Activated T-helper 17 cell treated with anti-CD3 and anti-CD28 coated beads, Interleukin-2, amount 50 U/mL, for 72 hours (primary cell): ENCODE measurements around the gene PKP2. TPM values are rescaled to one million over a fixed set of nuclear protein-coding genes. Genes with fewer than 3 reads are reported as not detected.

Experiments used
- ATAC-seq: fragments of 150-1000 bp; cut with Tn5 transposase; replicated peaks from 2 replicates; pipeline ENCODE4 v1.10.0; 2021; ENCODE audit warnings: mild to moderate bottlenecking, moderate library complexity
- H3K27ac Mint-ChIP-seq: one replicate; pipeline ENCODE4 v1.8.0; 2022; ENCODE audit warnings: mixed read lengths
- H3K27me3 Mint-ChIP-seq: one replicate; pipeline ENCODE4 v1.8.0; 2022; ENCODE audit warnings: mixed read lengths
- H3K36me3 Mint-ChIP-seq: one replicate; pipeline ENCODE4 v1.8.0; 2022; ENCODE audit warnings: low read depth, mild to moderate bottlenecking, mixed read lengths
- H3K4me1 Mint-ChIP-seq: one replicate; pipeline ENCODE4 v1.8.0; 2022; ENCODE audit warnings: mixed read lengths
- H3K4me3 Mint-ChIP-seq: one replicate; pipeline ENCODE4 v1.8.0; 2022; ENCODE audit warnings: mild to moderate bottlenecking, mixed read lengths
- H3K9me3 Mint-ChIP-seq: one replicate; pipeline ENCODE4 v1.8.0; 2022; ENCODE audit warnings: mixed read lengths
- total RNA-seq, 2 donors: library from RNA; stranded (reverse); gene quantifications; one replicate each; pipeline ENCODE4 v1.2.3, GENCODE V29; 2022

PKP2 gene
- total RNA-seq, 2 donors from 2014 or later = not detected

DNA sequence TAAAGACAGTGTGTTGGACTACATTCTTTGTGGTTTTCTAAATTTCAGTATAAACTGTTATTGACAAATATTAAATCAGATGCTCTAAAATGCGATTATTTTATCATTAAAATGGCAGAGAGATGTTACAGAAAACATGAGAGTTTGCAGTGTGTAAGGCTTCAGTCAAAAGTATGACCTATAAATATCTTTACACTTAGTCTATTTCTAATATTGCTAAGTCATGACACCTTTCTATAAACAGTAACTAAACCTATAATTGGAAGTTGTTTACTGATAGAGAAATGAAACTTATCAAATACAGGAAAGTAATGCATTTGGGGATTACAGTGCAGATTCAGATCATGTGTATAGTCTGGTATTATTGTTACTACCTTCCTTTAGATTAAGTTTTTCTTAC, 72.0 kb downstream of the PKP2 start:
- Mint-ChIP-seq H3K4me1 (no peaks in the 10 kb centered on the region), H3K4me3 (no peak overlapping the region), H3K27ac (no peak overlapping the region), H3K9me3 (no peaks in the 10 kb centered on the region), H3K27me3 (peaks cover 8% of the 10 kb centered on the region), H3K36me3 (no peaks in the 10 kb centered on the region)
- ATAC-seq = no peak

DNA sequence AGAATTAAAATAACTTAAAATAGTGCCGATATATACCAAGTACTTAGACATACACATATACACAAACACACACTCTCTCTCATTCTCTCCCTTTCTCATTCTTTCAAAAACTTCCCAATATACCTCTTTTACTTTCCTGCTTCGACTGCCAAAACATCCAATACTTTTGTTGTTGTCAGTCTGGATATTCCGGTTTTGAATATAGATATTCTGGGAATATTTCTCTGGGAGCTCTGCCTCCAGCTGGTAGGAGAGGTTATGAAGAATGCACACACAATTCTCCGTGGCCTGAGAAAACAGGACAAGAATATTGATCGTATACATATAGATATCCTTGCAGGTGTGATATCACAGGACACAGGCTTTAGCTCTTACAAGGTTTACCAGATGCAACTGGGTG, 74.2 kb downstream of the PKP2 start:
- Mint-ChIP-seq H3K9me3 (no peaks in the 10 kb centered on the region), H3K36me3 (no peaks in the 10 kb centered on the region), H3K4me1 (no peaks in the 10 kb centered on the region), H3K27me3 (peaks cover 4% of the 10 kb centered on the region), H3K27ac (no peak overlapping the region), H3K4me3 (no peak overlapping the region)
- no peak for ATAC-seq

GRCh38 chr12:32821710-32822109, 74.9 kb downstream of the PKP2 start:
- ATAC-seq = no peak
- H3K4me1 Mint-ChIP-seq = no peaks in the 10 kb centered on the region
- H3K4me3 Mint-ChIP-seq = no peak overlapping the region
- no peaks in the 10 kb centered on the region for H3K36me3 Mint-ChIP-seq
- H3K27ac Mint-ChIP-seq = no peak overlapping the region
- peaks cover 4% of the 10 kb centered on the region for H3K27me3 Mint-ChIP-seq
- no peaks in the 10 kb centered on the region for H3K9me3 Mint-ChIP-seq

- H3K9me3 Mint-ChIP-seq = no peaks in the 10 kb centered on the region
- peaks cover 5% of the 10 kb centered on the region for H3K27me3 Mint-ChIP-seq
- ATAC-seq = no peak
- no peaks in the 10 kb centered on the region for H3K4me1 Mint-ChIP-seq
- H3K36me3 Mint-ChIP-seq = no peaks in the 10 kb centered on the region
- H3K4me3 Mint-ChIP-seq = no peak overlapping the region
- H3K27ac Mint-ChIP-seq = no peak overlapping the region
These were observed 75.3 kb downstream of the PKP2 start for GRCh38 chr12:32821293-32821692.

- H3K36me3 Mint-ChIP-seq = no peaks in the 10 kb centered on the region
- no peaks in the 10 kb centered on the region for H3K4me1 Mint-ChIP-seq
- no peak overlapping the region for H3K27ac Mint-ChIP-seq
- ATAC-seq = no peak
- no peak overlapping the region for H3K4me3 Mint-ChIP-seq
- no peaks in the 10 kb centered on the region for H3K9me3 Mint-ChIP-seq
- H3K27me3 Mint-ChIP-seq = peaks cover 7% of the 10 kb centered on the region
These were observed 76.1 kb downstream of the PKP2 start for GRCh38 chr12:32820376-32820931.

GRCh38 chr12:32819424-32819823, 77.2 kb downstream of the PKP2 start:
- Mint-ChIP-seq H3K36me3 (no peaks in the 10 kb centered on the region), H3K4me3 (no peak overlapping the region), H3K27me3 (peaks cover 7% of the 10 kb centered on the region), H3K4me1 (no peaks in the 10 kb centered on the region), H3K9me3 (no peaks in the 10 kb centered on the region), H3K27ac (no peak overlapping the region)
- ATAC-seq = no peak

DNA sequence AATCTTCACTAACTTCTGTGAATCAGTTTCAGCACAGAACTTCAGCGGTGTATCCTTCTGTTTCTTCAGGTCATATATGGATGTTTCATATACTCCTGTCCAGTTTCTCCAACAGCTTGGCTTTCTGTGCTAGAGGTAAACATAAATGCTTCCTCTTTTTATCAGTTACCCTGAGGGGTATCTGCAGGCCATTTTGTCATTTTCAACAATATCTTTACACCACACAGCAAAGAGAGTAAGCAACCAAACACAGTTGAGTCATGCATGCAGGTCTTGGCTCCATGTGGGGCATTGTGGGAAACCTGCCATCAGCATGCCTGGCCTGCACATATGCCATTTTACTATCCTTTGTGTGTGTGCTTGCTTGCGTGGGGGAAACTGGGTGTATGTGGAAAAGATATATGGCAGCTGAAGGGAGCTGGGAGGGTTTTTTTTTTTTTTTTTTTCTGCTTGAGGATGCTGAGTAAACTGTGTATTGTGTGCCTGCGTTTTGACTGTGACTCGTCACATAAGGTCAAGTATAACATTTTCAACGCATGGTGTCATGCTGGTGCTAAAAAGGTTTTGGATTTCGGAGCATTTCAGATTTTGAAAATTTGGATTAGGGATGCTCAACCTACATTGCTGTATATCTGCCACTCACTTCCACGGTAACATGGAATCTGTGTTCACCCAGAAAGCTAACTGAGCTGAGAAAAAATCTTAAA, 84.7 kb downstream of the PKP2 start:
- peaks cover 10% of the 10 kb centered on the region for H3K9me3 Mint-ChIP-seq
- no peak for ATAC-seq
- H3K4me3 Mint-ChIP-seq = no peak overlapping the region
- peaks cover 28% of the 10 kb centered on the region for H3K27me3 Mint-ChIP-seq
- no peaks in the 10 kb centered on the region for H3K36me3 Mint-ChIP-seq
- H3K27ac Mint-ChIP-seq = no peak overlapping the region
- H3K4me1 Mint-ChIP-seq = no peaks in the 10 kb centered on the region

DNA sequence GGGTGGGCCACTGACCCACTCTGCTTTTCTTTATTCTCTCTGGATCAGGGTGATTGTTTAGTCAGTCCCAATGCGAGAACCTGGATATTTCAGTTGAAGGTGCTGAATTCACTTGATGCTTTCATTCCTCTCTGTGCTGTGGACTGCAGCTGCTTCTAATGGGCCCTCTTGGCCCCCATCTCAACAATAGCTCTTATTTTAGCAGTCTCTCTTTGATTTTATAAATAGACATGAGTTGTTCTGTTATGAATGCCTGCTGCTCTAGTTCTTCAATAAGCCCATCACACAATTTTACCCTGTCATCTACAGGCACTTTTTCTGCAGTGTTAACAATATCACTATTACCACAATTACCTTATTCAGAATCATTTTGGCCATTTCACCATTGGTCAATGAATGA, 86.7 kb downstream of the PKP2 start:
- no peak for ATAC-seq
- H3K36me3 Mint-ChIP-seq = no peaks in the 10 kb centered on the region
- H3K4me3 Mint-ChIP-seq = no peak overlapping the region
- no peak overlapping the region for H3K27ac Mint-ChIP-seq
- no peaks in the 10 kb centered on the region for H3K4me1 Mint-ChIP-seq
- H3K9me3 Mint-ChIP-seq = peaks cover 13% of the 10 kb centered on the region
- H3K27me3 Mint-ChIP-seq = peaks cover 30% of the 10 kb centered on the region

GRCh38 chr12:32809196-32809595, 87.4 kb downstream of the PKP2 start:
- no peak for ATAC-seq
- Mint-ChIP-seq H3K9me3 (peaks cover 13% of the 10 kb centered on the region), H3K27me3 (peaks cover 29% of the 10 kb centered on the region), H3K4me3 (no peak overlapping the region), H3K4me1 (no peaks in the 10 kb centered on the region), H3K36me3 (no peaks in the 10 kb centered on the region), H3K27ac (no peak overlapping the region)

DNA sequence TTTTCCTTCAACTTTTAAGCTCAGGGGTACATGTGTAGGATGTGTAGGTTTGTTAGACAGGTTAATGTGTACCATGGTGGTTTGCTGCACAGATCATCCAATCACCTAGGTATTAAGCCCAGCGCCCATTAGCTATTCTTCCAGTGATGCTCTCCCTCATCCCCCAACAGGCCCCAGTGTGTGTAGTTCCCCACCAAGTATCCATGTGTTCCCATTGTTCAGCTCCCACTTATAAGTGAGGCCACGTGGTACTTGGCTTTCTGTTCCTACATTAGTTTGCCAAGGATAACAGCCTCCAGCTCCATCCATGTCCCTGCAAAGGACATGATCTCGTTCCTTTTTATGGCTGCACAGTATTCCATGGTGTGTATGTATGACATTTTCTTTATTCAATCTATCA, 92.3 kb downstream of the PKP2 start:
- ATAC-seq = no peak
- no peaks in the 10 kb centered on the region for H3K36me3 Mint-ChIP-seq
- no peaks in the 10 kb centered on the region for H3K4me1 Mint-ChIP-seq
- H3K27me3 Mint-ChIP-seq = peaks cover 18% of the 10 kb centered on the region
- peaks cover 13% of the 10 kb centered on the region for H3K9me3 Mint-ChIP-seq
- H3K27ac Mint-ChIP-seq = no peak overlapping the region
- H3K4me3 Mint-ChIP-seq = no peak overlapping the region

DNA sequence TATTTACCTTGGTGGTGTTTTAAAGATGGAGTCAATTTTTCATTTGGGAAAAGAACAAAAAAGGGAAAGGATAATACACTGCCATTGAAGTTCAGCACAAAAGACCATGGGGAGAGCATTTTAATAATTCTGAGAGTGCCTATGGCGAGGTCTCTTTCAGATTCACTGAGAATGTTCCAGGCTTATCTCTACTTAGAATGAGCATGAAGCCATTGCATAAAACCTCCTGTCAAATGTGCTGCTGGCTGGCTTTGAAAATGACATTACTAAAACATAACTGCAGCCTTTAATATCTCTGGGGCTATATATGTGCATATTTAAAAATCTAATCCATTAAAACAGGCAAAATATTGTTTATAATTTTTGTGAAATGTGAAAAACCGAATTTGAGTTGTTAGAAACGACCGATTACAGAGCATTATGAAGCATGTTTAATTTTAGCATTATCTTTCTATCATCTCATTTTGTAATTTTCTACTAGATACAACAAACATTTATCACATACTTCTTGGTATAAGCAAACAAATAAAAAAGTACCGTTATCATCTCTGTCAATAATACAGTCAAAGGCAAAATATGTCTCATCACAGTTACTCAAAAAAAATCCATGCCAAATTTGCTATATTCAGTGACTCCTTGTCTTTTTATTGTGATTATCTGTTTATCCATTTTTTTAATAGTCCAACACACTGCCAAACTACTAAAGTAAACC, 95.2 kb downstream of the PKP2 start:
- H3K4me3 Mint-ChIP-seq = no peak overlapping the region
- H3K4me1 Mint-ChIP-seq = no peaks in the 10 kb centered on the region
- peaks cover 3% of the 10 kb centered on the region for H3K27me3 Mint-ChIP-seq
- no peak overlapping the region for H3K27ac Mint-ChIP-seq
- no peak for ATAC-seq
- H3K36me3 Mint-ChIP-seq = no peaks in the 10 kb centered on the region
- H3K9me3 Mint-ChIP-seq = no peaks in the 10 kb centered on the region

DNA sequence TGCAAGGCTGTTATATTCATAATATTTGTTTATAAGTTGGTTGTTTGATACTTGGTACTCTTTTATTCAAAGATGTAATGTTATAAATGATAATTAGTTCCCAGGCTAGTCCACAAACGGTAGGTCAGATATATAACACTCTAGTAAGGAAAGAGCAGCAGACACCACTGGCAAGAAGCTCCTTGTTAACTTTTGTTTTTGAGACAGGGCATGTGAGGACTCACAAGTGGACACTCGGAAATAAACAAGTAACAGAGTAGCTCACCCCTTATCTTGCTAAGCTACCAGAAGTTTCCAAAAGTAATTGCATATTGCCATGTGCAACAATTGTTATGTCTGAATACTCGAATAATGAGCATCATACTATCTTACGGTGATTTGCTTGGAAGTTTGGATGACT, 102.3 kb downstream of the PKP2 start:
- Mint-ChIP-seq H3K27me3 (peaks cover 8% of the 10 kb centered on the region), H3K27ac (no peak overlapping the region), H3K36me3 (no peaks in the 10 kb centered on the region), H3K4me1 (no peaks in the 10 kb centered on the region), H3K4me3 (no peak overlapping the region), H3K9me3 (no peaks in the 10 kb centered on the region)
- ATAC-seq = no peak

DNA sequence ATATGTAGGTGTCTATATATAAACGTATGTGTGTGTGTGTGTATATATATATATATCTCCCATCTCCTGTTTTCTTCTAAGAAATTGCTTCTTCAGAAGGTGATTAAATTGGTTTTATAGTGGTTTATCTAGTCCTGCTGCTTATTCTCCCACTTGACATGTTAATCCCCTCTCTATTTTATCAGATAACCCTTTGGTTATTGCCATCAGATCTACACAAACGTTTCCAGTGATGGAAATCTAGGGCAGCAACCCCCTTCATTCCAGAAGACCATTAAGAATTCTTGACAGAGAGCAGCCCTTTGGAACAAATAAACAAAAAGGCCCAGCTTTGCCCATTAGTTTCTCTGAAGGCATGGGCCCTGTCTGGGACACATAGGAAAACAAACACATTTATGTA, 106.7 kb downstream of the PKP2 start:
- ATAC-seq = no peak
- Mint-ChIP-seq H3K9me3 (no peaks in the 10 kb centered on the region), H3K27ac (no peak overlapping the region), H3K4me1 (no peaks in the 10 kb centered on the region), H3K4me3 (no peak overlapping the region), H3K36me3 (no peaks in the 10 kb centered on the region), H3K27me3 (peaks cover 11% of the 10 kb centered on the region)

GRCh38 chr12:32789446-32789845, 107.1 kb downstream of the PKP2 start:
- H3K27me3 Mint-ChIP-seq = peaks cover 13% of the 10 kb centered on the region
- H3K4me3 Mint-ChIP-seq = no peak overlapping the region
- no peaks in the 10 kb centered on the region for H3K9me3 Mint-ChIP-seq
- H3K36me3 Mint-ChIP-seq = no peaks in the 10 kb centered on the region
- no peaks in the 10 kb centered on the region for H3K4me1 Mint-ChIP-seq
- no peak for ATAC-seq
- no peak overlapping the region for H3K27ac Mint-ChIP-seq

GRCh38 chr12:32788405-32788804, 108.2 kb downstream of the PKP2 start:
- H3K27me3 Mint-ChIP-seq = peaks cover 9% of the 10 kb centered on the region
- H3K9me3 Mint-ChIP-seq = no peaks in the 10 kb centered on the region
- no peaks in the 10 kb centered on the region for H3K36me3 Mint-ChIP-seq
- H3K4me3 Mint-ChIP-seq = no peak overlapping the region
- no peak for ATAC-seq
- no peaks in the 10 kb centered on the region for H3K4me1 Mint-ChIP-seq
- no peak overlapping the region for H3K27ac Mint-ChIP-seq
